HEK293 (cell line): ENCODE results near the gene TSKU.
A peak's percentile ranks its signal among the peaks of the same experiment; 100 is the strongest.

Experiments
- CTCF ChIA-PET: fragments of 350-600 bp; formaldehyde crosslinking; extraction: SDS; loops from one replicate; lab custom pipeline; 2021; ENCODE audit warnings: antibody characterized with exemption; lab: Yijun Ruan, JAX
- POLR2A ChIA-PET: fragments of 300-600 bp; formaldehyde crosslinking; extraction: SDS; loops from one replicate; lab custom pipeline; 2020; ENCODE audit warnings: antibody characterized with exemption, inconsistent platforms; lab: Yijun Ruan, JAX
- H3K27ac ChIP-seq: fragments of 200-500 bp; sonication (Bioruptor generic); 2 replicates; pipeline ENCODE4 v1.5.1; 2014; ENCODE audit warnings: low read depth, low read length, control low read depth, inconsistent platforms; ENCODE audit errors: extremely low read depth
- H3K36me3 ChIP-seq, 2 experiments: fragments of 200-500 bp in 1 of 2; sonication (Bioruptor generic) in 1 of 2; 1 replicate in 1 of 2; 2 replicates in 1 of 2; pipeline ENCODE4 v1.5.1; 2014 to 2017; ENCODE audit warnings: inconsistent platforms in 2 of 2, low read length in 2 of 2; ENCODE audit not compliant: control insufficient read depth in 2 of 2, insufficient read depth in 1 of 2
- H3K4me1 ChIP-seq: fragments of 200-500 bp; sonication (Bioruptor generic); 2 replicates; pipeline ENCODE4 v1.5.1; 2014; ENCODE audit warnings: mild to moderate bottlenecking, low read length, inconsistent platforms; ENCODE audit not compliant: control insufficient read depth, insufficient read depth
- H3K4me3 ChIP-seq: 2 replicates; pipeline ENCODE4 v1.5.1; 2011; ENCODE audit warnings: low read depth, mild to moderate bottlenecking, control low read depth, low read length, moderate library complexity
- H3K9me3 ChIP-seq: fragments of 200-500 bp; sonication (Bioruptor generic); 2 replicates; pipeline ENCODE4 v1.5.1; 2014; ENCODE audit warnings: low read depth, low read length, inconsistent platforms; ENCODE audit not compliant: control insufficient read depth, insufficient read depth
- GLI4 ChIP-seq: fragments of 450-650 bp; formaldehyde crosslinking; IDR thresholded peaks from 2 replicates; pipeline ENCODE4 v1.5.1; 2016; ENCODE audit warnings: missing biosample characterization, missing genetic modification characterization
- GLIS1 ChIP-seq: fragments of 450-650 bp; formaldehyde crosslinking; IDR thresholded peaks from 2 replicates; pipeline ENCODE4 v1.5.1; 2016; ENCODE audit warnings: missing biosample characterization, missing genetic modification characterization
- GLIS2 ChIP-seq: fragments of 450-650 bp; formaldehyde crosslinking; IDR thresholded peaks from 2 replicates; pipeline ENCODE4 v1.5.1; 2016; ENCODE audit warnings: missing biosample characterization, missing genetic modification characterization
- MZF1 ChIP-seq: fragments of 450-650 bp; formaldehyde crosslinking; IDR thresholded peaks from 2 replicates; pipeline ENCODE4 v1.5.1; 2017; ENCODE audit warnings: missing biosample characterization, missing genetic modification characterization, borderline replicate concordance
- TRIM28 ChIP-seq: IDR thresholded peaks from 2 replicates; pipeline ENCODE4 v1.6.1; 2011; ENCODE audit warnings: low read length, control low read depth, borderline replicate concordance
- WT1 ChIP-seq: fragments of 450-650 bp; formaldehyde crosslinking; IDR thresholded peaks from 2 replicates; pipeline ENCODE4 v1.5.1; 2016; ENCODE audit warnings: missing biosample characterization, missing genetic modification characterization
- ZIC2 ChIP-seq: fragments of 450-650 bp; formaldehyde crosslinking; IDR thresholded peaks from 2 replicates; pipeline ENCODE4 v1.5.1; 2016; ENCODE audit warnings: missing biosample characterization, missing genetic modification characterization
- ZNF114 ChIP-seq: fragments of 450-650 bp; formaldehyde crosslinking; IDR thresholded peaks from 2 replicates; pipeline ENCODE4 v1.5.0; 2017; ENCODE audit warnings: missing biosample characterization, missing genetic modification characterization
- ZNF121 ChIP-seq: fragments of 450-650 bp; formaldehyde crosslinking; IDR thresholded peaks from 2 replicates; pipeline ENCODE4 v1.5.1; 2016; ENCODE audit warnings: missing biosample characterization, missing genetic modification characterization
- ZNF214 ChIP-seq: fragments of 450-650 bp; formaldehyde crosslinking; IDR thresholded peaks from 2 replicates; pipeline ENCODE4 v1.5.1; 2017; ENCODE audit warnings: missing biosample characterization, mild to moderate bottlenecking, missing genetic modification characterization, borderline replicate concordance
- ZNF221 ChIP-seq: fragments of 450-650 bp; formaldehyde crosslinking; IDR thresholded peaks from 2 replicates; pipeline ENCODE4 v1.5.1; 2017; ENCODE audit warnings: missing biosample characterization, missing genetic modification characterization, borderline replicate concordance
- ZNF239 ChIP-seq: fragments of 450-650 bp; formaldehyde crosslinking; IDR thresholded peaks from 2 replicates; pipeline ENCODE4 v1.5.1; 2016; ENCODE audit warnings: missing biosample characterization, missing genetic modification characterization
- ZNF274 ChIP-seq, 2 experiments: fragments of 200-500 bp in 1 of 2; fragments of 450-650 bp in 1 of 2; sonication (Bioruptor generic) in 1 of 2; formaldehyde crosslinking in 1 of 2; IDR thresholded peaks; 2 replicates each; pipeline versions ENCODE4 v1.5.1 to v1.6.1; 2014 to 2016; ENCODE audit warnings: borderline replicate concordance in 1 of 2, inconsistent platforms in 1 of 2, low read length in 1 of 2, missing biosample characterization in 1 of 2, missing genetic modification characterization in 1 of 2
- ZNF311 ChIP-seq: fragments of 450-650 bp; formaldehyde crosslinking; IDR thresholded peaks from 2 replicates; pipeline ENCODE4 v1.5.1; 2017; ENCODE audit warnings: missing biosample characterization, missing genetic modification characterization, borderline replicate concordance
- ZNF341 ChIP-seq: fragments of 450-650 bp; formaldehyde crosslinking; IDR thresholded peaks from 2 replicates; pipeline ENCODE4; 2016; ENCODE audit warnings: low read depth, missing biosample characterization, missing genetic modification characterization
- ZNF350 ChIP-seq: fragments of 450-650 bp; formaldehyde crosslinking; IDR thresholded peaks from 2 replicates; pipeline ENCODE4 v1.5.0; 2017; ENCODE audit warnings: missing biosample characterization, mild to moderate bottlenecking, missing genetic modification characterization
- ZNF391 ChIP-seq: fragments of 450-650 bp; formaldehyde crosslinking; IDR thresholded peaks from 2 replicates; pipeline ENCODE4 v1.5.1; 2016; ENCODE audit warnings: low read depth, missing biosample characterization, missing genetic modification characterization, borderline replicate concordance
- ZNF530 ChIP-seq: fragments of 450-650 bp; formaldehyde crosslinking; IDR thresholded peaks from 2 replicates; pipeline ENCODE4 v1.5.1; 2016; ENCODE audit warnings: low read depth, missing biosample characterization, missing genetic modification characterization
- ZNF670 ChIP-seq: fragments of 450-650 bp; formaldehyde crosslinking; IDR thresholded peaks from 2 replicates; pipeline ENCODE4 v1.5.1; 2016; ENCODE audit warnings: missing biosample characterization, missing genetic modification characterization, low read depth
- ZNF707 ChIP-seq: fragments of 450-650 bp; formaldehyde crosslinking; IDR thresholded peaks from 2 replicates; pipeline ENCODE4 v1.5.1; 2016; ENCODE audit warnings: missing biosample characterization, missing genetic modification characterization
- TF ChIP-seq, protein P1 (sequence below): fragments of 450-650 bp; formaldehyde crosslinking; IDR thresholded peaks from 2 replicates; pipeline ENCODE4 v1.5.1; 2016; ENCODE audit warnings: missing biosample characterization, missing genetic modification characterization
- TF ChIP-seq, protein P2 (sequence below): fragments of 450-650 bp; formaldehyde crosslinking; IDR thresholded peaks from 2 replicates; pipeline ENCODE4 v1.5.1; 2016; ENCODE audit warnings: missing biosample characterization, missing genetic modification characterization
- TF ChIP-seq, protein P3 (sequence below): fragments of 450-650 bp; formaldehyde crosslinking; IDR thresholded peaks from 2 replicates; pipeline ENCODE4 v1.5.1; 2016; ENCODE audit warnings: missing biosample characterization, missing genetic modification characterization, low read depth
- TF ChIP-seq, protein P4 (sequence below): fragments of 450-650 bp; formaldehyde crosslinking; IDR thresholded peaks from 2 replicates; pipeline ENCODE4 v1.5.1; 2016; ENCODE audit warnings: missing biosample characterization, missing genetic modification characterization
- TF ChIP-seq, protein P5 (sequence below): fragments of 450-650 bp; formaldehyde crosslinking; IDR thresholded peaks from 2 replicates; pipeline ENCODE4 v1.5.1; 2017; ENCODE audit warnings: missing biosample characterization, missing genetic modification characterization

TSKU gene

DNA sequence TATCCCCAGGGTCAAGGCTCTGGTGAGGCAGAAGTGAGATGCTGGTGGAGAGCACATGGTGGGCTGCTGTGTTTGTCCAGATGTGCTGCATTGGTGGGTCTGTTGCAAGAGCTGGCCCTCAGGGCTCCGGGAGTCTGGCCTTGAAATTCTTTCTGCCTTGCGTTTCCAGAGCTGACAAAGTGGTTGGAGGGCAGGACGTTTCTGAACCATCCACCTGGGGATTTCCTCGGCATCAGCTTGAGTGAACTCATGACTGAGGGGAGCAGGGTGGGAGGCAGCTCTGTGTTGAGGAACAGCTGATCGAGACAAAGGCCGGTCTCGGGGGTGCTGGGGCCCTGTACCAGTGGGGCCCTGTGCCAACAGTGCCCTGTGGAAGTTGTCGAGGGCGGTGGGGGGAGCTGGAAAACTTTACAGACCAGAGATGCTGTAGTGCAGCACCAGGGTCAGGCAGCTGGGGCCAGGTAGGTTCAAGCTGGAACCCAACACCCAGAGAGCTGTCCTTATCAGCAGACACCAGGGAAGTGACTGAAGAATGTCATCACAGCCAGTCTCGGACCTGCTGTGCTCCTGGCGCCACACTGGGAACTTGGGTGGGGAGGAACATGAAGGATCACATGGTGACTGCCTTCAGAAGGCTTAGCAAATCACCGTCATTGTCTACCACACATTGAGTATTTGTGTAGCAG, 4.9 kb downstream of the TSKU start:
- H3K9me3 ChIP-seq = no peaks in the 10 kb centered on the region
- no peaks in the 10 kb centered on the region for H3K36me3 ChIP-seq
- POLR2A ChIA-PET = interaction anchor here (1.2 kb wide), 1 partner anchor 17 kb away, joined by 3 read pairs; no protein-coding TSS in a partner anchor
- CTCF ChIA-PET = interaction anchor here (0.6 to 1.6 kb wide), 5 partner anchors 10 to 54 kb away, joined by 3 to 5 read pairs (median 4); no protein-coding TSS in a partner anchor
- no peak overlapping the region for H3K4me3 ChIP-seq
- peak; percentile 34; the same call in 1 of the 2 replicates for TF ChIP-seq GLIS2 (tag by site-specific recombination)
- TF ChIP-seq ZNF350 (tag by site-specific recombination) = no peak
- TF ChIP-seq, protein P1, sequence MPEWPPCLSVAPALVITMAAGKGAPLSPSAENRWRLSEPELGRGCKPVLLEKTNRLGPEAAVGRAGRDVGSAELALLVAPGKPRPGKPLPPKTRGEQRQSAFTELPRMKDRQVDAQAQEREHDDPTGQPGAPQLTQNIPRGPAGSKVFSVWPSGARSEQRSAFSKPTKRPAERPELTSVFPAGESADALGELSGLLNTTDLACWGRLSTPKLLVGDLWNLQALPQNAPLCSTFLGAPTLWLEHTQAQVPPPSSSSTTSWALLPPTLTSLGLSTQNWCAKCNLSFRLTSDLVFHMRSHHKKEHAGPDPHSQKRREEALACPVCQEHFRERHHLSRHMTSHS (tag by site-specific recombination) = no peak
- no peak for TF ChIP-seq ZNF707 (tag by site-specific recombination)
- TF ChIP-seq ZNF670 (tag by site-specific recombination) = no peak
- no peak for TF ChIP-seq ZNF311 (tag by site-specific recombination)
- TF ChIP-seq ZNF341 (tag by site-specific recombination) = no peak
- no peak for TF ChIP-seq ZNF239
- no peak for TF ChIP-seq ZNF221 (tag by site-specific recombination)
- no peak for TF ChIP-seq ZNF274 (IDR thresholded peaks at IDR 0.05; ENCODE audit: low read length)
- no peak for TF ChIP-seq ZNF274 (tag by site-specific recombination; IDR thresholded peaks at IDR 0.05; ENCODE audit: borderline replicate concordance)
- TF ChIP-seq ZNF121 (tag by site-specific recombination) = peak; percentile 74; the same call in 1 of the 2 replicates
- TF ChIP-seq TRIM28 = peak; percentile 45; the same call in 1 of the 2 replicates
- TF ChIP-seq GLI4 = no peak
- no peak for TF ChIP-seq ZNF530 (tag by site-specific recombination)
- no peak for TF ChIP-seq GLIS1 (tag by site-specific recombination)
- TF ChIP-seq WT1 = no peak
- no peak for TF ChIP-seq MZF1 (tag by site-specific recombination)
- TF ChIP-seq, protein P2, sequence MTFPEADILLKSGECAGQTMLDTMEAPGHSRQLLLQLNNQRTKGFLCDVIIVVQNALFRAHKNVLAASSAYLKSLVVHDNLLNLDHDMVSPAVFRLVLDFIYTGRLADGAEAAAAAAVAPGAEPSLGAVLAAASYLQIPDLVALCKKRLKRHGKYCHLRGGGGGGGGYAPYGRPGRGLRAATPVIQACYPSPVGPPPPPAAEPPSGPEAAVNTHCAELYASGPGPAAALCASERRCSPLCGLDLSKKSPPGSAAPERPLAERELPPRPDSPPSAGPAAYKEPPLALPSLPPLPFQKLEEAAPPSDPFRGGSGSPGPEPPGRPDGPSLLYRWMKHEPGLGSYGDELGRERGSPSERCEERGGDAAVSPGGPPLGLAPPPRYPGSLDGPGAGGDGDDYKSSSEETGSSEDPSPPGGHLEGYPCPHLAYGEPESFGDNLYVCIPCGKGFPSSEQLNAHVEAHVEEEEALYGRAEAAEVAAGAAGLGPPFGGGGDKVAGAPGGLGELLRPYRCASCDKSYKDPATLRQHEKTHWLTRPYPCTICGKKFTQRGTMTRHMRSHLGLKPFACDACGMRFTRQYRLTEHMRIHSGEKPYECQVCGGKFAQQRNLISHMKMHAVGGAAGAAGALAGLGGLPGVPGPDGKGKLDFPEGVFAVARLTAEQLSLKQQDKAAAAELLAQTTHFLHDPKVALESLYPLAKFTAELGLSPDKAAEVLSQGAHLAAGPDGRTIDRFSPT = 0 out of 2 replicates have a peak, but pooled peaks have one; percentile 41
- TF ChIP-seq ZNF114 (tag by site-specific recombination) = no peak
- no peak for TF ChIP-seq ZNF214 (tag by site-specific recombination)
- TF ChIP-seq, protein P3, sequence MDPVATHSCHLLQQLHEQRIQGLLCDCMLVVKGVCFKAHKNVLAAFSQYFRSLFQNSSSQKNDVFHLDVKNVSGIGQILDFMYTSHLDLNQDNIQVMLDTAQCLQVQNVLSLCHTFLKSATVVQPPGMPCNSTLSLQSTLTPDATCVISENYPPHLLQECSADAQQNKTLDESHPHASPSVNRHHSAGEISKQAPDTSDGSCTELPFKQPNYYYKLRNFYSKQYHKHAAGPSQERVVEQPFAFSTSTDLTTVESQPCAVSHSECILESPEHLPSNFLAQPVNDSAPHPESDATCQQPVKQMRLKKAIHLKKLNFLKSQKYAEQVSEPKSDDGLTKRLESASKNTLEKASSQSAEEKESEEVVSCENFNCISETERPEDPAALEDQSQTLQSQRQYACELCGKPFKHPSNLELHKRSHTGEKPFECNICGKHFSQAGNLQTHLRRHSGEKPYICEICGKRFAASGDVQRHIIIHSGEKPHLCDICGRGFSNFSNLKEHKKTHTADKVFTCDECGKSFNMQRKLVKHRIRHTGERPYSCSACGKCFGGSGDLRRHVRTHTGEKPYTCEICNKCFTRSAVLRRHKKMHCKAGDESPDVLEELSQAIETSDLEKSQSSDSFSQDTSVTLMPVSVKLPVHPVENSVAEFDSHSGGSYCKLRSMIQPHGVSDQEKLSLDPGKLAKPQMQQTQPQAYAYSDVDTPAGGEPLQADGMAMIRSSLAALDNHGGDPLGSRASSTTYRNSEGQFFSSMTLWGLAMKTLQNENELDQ (tag by site-specific recombination) = no peak
- TF ChIP-seq, protein P4, sequence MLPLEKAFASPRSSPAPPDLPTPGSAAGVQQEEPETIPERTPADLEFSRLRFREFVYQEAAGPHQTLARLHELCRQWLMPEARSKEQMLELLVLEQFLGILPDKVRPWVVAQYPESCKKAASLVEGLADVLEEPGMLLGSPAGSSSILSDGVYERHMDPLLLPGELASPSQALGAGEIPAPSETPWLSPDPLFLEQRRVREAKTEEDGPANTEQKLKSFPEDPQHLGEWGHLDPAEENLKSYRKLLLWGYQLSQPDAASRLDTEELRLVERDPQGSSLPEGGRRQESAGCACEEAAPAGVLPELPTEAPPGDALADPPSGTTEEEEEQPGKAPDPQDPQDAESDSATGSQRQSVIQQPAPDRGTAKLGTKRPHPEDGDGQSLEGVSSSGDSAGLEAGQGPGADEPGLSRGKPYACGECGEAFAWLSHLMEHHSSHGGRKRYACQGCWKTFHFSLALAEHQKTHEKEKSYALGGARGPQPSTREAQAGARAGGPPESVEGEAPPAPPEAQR = no peak
- peak; percentile 86 for TF ChIP-seq ZIC2 (tag by site-specific recombination)
- TF ChIP-seq, protein P5, sequence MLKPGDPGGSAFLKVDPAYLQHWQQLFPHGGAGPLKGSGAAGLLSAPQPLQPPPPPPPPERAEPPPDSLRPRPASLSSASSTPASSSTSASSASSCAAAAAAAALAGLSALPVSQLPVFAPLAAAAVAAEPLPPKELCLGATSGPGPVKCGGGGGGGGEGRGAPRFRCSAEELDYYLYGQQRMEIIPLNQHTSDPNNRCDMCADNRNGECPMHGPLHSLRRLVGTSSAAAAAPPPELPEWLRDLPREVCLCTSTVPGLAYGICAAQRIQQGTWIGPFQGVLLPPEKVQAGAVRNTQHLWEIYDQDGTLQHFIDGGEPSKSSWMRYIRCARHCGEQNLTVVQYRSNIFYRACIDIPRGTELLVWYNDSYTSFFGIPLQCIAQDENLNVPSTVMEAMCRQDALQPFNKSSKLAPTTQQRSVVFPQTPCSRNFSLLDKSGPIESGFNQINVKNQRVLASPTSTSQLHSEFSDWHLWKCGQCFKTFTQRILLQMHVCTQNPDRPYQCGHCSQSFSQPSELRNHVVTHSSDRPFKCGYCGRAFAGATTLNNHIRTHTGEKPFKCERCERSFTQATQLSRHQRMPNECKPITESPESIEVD (tag by site-specific recombination) = no peak
- no peak for TF ChIP-seq ZNF391 (tag by site-specific recombination)
- no peak overlapping the region for H3K27ac ChIP-seq
- H3K4me1 ChIP-seq = peaks cover 3% of the 10 kb centered on the region; the same call in 1 of the 2 replicates
